ENCODE measurements around the gene BAHCC1. TPM values are rescaled to one million over a fixed set of nuclear protein-coding genes. Genes with fewer than 3 reads are reported as not detected.
A peak's percentile ranks its signal among the peaks of the same experiment; 100 is the strongest.

Gene BAHCC1
- total RNA-seq, 2 donors from 2014 or later: 0.22 to 0.29 TPM

DNA sequence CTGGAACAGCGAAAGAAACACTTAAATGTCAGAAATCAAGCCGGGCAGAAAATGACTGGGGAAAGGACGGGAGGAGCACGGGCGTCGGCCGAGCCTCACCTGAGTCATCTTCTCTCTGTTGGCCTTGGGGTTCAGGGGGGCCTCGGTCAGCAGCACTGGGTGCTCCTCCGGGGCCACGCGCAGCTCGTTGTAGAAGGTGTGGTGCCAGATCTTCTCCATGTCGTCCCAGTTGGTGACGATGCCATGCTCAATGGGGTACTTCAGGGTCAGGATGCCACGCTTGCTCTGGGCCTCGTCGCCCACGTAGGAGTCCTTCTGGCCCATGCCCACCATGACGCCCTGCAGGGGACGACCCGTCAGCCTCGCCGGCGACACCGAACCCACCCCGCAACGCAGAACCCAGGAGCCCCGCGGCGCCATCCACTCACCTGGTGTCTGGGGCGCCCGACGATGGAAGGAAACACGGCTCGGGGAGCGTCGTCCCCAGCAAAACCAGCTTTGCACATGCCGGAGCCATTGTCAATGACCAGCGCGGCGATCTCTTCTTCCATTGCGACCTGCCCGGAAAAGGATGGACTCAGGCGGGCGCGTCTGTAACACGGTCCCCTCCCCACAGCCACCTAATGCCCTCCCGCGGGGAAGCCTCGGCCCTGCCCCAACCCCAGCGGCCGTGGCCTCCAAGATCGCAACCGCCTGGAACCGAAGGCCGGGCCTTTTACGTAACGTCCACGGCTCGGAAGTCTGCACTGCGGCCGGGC, 116.7 kb downstream of the BAHCC1 start:
- peak; percentile 5 for ATAC-seq
- H3K4me3 Mint-ChIP-seq: peak overlapping the region; percentile 99

GRCh38 chr17:81512562-81513371, 117.5 kb downstream of the BAHCC1 start, which contains the start of gene ACTG1:
TSS of gene ACTG1 (minus strand) at chr17:81512799. CDS start at chr17:81512354, 445 bp downstream.
- DNase-seq (peak; percentile 87 to 89 (median 88)), ATAC-seq (peak; percentile 79)
- peaks cover 46% of the 10 kb centered on the region for H3K4me1 Mint-ChIP-seq
- peak within 1 kb of the TSS; percentile 99 for H3K27ac Mint-ChIP-seq
- H3K27me3 Mint-ChIP-seq: peaks cover 5% of the 10 kb centered on the region
- H3K36me3 Mint-ChIP-seq (ENCODE audit: low read depth): peaks cover 16% of the 10 kb centered on the region
- H3K4me3 Mint-ChIP-seq: peak within 1 kb of the TSS; percentile 99
- H3K9me3 ChIP-seq (ENCODE audit: control insufficient read depth, low read length, poor library complexity, severe bottlenecking): no peaks in the 10 kb centered on the region

More for the DNA sequence above, 116.7 kb downstream of the BAHCC1 start:
- no peaks in the 10 kb centered on the region for H3K9me3 ChIP-seq (ENCODE audit: control insufficient read depth, low read length, poor library complexity, severe bottlenecking)
- peaks cover 5% of the 10 kb centered on the region for H3K27me3 Mint-ChIP-seq
- DNase-seq: no peak
- H3K36me3 Mint-ChIP-seq (ENCODE audit: low read depth): peaks cover 16% of the 10 kb centered on the region
- peak overlapping the region; percentile 99 for H3K27ac Mint-ChIP-seq
- peaks cover 49% of the 10 kb centered on the region for H3K4me1 Mint-ChIP-seq

DNA sequence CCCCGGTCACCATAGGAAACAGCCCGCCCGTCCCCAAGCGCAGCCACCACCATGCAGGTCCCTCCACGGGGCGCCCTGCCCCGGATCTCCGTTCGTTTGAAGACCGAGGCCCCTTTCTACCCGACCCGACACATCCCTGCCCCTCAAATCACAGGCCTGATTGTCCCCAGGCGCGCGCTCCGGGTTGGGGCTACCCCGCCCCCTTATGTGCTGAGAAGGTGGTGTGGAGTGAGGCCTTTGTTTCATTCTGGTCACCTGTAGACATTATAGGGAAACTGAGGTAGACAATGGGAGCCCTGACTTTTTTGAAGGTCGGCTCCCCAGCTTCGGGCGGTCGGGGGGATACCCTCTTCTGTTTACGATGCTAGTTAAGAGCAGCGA, 118.1 kb downstream of the BAHCC1 start:
- Mint-ChIP-seq H3K4me3 (peak overlapping the region; percentile 90), H3K27ac (peak overlapping the region; percentile 76), H3K27me3 (peaks cover 5% of the 10 kb centered on the region), H3K4me1 (peaks cover 46% of the 10 kb centered on the region), H3K36me3 (ENCODE audit: low read depth) (peaks cover 16% of the 10 kb centered on the region)
- no peaks in the 10 kb centered on the region for H3K9me3 ChIP-seq (ENCODE audit: control insufficient read depth, low read length, poor library complexity, severe bottlenecking)
- peak; percentile 38 to 49 (median 48) for DNase-seq
- peak; percentile 29 for ATAC-seq

DNA sequence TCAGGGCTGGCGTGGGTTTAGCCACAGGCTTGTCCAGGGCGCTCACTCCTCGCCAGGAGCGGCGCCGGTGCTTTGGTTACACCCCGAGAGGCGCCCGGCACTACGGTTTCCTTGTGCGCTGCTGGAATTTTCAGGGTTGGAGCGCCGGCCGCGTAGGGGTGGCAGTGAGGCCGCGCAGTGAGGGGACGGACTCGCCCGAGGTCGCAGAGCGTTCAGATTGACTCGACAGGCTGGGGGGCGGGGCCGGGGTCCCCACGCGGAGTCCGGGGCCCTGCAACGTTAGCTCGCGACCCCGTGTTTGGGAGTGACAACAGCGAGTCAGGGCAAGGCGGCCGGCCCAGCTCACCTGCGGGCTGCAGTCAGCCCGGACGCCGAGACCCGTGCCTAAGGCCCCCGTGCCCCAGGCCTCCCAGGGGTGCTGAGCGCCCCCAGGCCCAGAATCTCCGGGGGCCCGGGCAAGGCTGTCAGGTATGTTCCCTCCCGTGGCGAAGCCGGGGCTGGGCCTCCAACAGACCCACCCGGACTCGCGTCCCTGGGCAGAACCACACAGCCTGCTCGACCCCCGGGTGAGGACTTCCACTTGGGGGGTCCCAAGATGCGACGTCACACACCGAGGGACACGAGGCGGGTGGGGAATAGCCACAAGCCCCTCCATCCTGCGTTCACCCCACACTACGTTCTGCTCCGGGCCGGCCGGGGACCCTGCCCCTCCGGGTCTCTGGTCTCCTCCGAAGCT, 118.7 kb downstream of the BAHCC1 start:
- H3K4me1 Mint-ChIP-seq: peaks cover 43% of the 10 kb centered on the region
- no peaks in the 10 kb centered on the region for H3K9me3 ChIP-seq (ENCODE audit: control insufficient read depth, low read length, poor library complexity, severe bottlenecking)
- DNase-seq (no peak), ATAC-seq (no peak)
- peak overlapping the region; percentile 90 for H3K4me3 Mint-ChIP-seq
- peaks cover 5% of the 10 kb centered on the region for H3K27me3 Mint-ChIP-seq
- H3K27ac Mint-ChIP-seq: peak overlapping the region; percentile 76
- peaks cover 16% of the 10 kb centered on the region for H3K36me3 Mint-ChIP-seq (ENCODE audit: low read depth)

DNA sequence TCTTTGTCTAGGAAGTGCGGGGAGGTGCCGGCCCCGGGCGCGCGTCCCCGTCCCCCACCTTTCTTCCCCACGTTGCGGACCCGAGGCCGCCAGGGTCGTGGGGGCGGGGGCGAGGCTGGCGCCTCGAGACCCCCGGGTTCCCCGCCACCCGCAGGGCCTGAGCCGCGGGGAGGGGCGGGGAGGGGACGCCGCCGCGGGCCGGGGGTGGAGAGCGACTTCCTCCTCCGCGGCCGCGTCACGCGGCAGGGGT, 119.2 kb downstream of the BAHCC1 start:
- DNase-seq (no peak), ATAC-seq (no peak)
- no peak overlapping the region for H3K27ac Mint-ChIP-seq
- H3K36me3 Mint-ChIP-seq (ENCODE audit: low read depth): peaks cover 16% of the 10 kb centered on the region
- no peaks in the 10 kb centered on the region for H3K9me3 ChIP-seq (ENCODE audit: control insufficient read depth, low read length, poor library complexity, severe bottlenecking)
- peaks cover 38% of the 10 kb centered on the region for H3K4me1 Mint-ChIP-seq
- peaks cover 5% of the 10 kb centered on the region for H3K27me3 Mint-ChIP-seq
- H3K4me3 Mint-ChIP-seq: peak overlapping the region; percentile 90

DNA sequence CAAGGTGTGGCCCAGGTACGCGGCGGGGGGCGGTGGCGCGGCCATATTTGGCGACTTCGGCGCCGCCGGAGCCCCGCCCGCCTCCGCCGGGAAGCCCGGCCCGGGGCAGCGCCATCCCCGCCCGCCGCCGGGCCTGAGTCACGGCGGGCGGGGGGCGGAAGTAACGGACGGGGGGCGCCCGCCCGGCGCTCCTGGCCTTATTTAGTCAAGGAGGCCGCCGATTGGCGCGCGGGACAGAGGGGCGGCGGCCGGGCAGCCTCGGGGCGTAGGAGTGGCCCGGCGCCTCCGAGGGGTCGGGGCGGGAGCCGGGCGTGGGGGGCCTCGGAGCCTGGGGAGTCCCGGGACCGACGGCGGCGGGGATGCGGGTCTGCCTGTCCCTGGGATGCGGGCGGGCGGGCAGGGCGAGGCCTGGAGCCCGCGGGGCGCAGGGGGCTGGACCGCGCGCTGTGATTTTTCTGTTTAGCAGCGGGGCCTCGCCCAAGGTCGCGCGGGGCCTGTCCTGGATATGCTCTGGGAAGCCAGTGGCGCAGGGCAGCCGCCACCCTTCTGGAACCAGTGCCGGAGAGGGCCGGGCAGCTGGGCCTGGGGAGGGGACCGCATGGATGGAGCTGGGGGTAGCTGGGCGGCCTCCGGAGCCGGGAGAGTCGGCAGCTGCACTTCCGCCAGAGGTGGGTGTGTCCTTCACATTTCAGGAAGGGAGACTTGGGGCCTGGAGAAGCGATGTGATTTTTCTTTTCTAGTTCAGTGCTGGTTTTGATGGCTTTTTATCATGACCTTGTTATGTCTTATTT, 119.7 kb downstream of the BAHCC1 start:
- H3K27me3 Mint-ChIP-seq: peaks cover 5% of the 10 kb centered on the region
- H3K36me3 Mint-ChIP-seq (ENCODE audit: low read depth): peaks cover 16% of the 10 kb centered on the region
- no peaks in the 10 kb centered on the region for H3K9me3 ChIP-seq (ENCODE audit: control insufficient read depth, low read length, poor library complexity, severe bottlenecking)
- DNase-seq (peak in 2 of 3 donors; percentile 70), ATAC-seq (peak; percentile 31)
- peaks cover 33% of the 10 kb centered on the region for H3K4me1 Mint-ChIP-seq
- peak overlapping the region; percentile 90 for H3K4me3 Mint-ChIP-seq
- H3K27ac Mint-ChIP-seq: peak overlapping the region; percentile 24

DNA sequence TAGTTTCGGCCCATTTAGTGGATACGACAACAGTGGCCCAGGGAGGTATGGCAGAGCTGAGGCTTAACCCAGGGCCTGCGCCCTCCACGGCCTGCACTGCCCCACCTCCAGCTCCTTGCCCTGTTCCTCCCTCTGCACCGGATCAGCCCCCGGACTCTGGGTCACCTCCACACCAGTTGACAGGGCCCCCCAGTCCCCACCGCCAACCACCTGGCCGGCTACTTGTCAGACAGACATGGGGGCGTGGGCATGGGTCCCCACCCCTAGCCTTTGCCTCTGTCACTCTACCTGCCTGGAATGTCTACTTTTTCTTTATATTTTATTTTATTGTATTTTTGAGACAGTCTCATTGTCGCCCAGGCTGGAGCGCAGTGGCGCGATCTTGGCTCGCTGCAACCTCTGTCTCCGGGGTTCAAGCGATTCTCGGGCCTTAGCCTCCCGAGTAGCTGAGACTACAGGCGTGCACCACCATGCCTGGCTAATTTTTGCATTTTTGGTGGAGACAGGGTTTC, 120.3 kb downstream of the BAHCC1 start:
- Mint-ChIP-seq H3K4me3 (peak overlapping the region; percentile 90), H3K27me3 (peaks cover 5% of the 10 kb centered on the region), H3K36me3 (ENCODE audit: low read depth) (peaks cover 11% of the 10 kb centered on the region), H3K4me1 (peaks cover 29% of the 10 kb centered on the region), H3K27ac (peak overlapping the region; percentile 24)
- no peak for ATAC-seq
- no peaks in the 10 kb centered on the region for H3K9me3 ChIP-seq (ENCODE audit: control insufficient read depth, low read length, poor library complexity, severe bottlenecking)
- DNase-seq: no peak

Other genes with a start within 250 kb of the BAHCC1 start
- gene PVALEF, start 229.9 kb upstream of the BAHCC1 start, total RNA-seq: not detected
- gene AATK, start 229.2 kb upstream of the BAHCC1 start, total RNA-seq: 1 to 10 TPM; 1.9 to 2.2 TPM
- 10 to 100 TPM in 1 of 2 donors, 1 to 10 TPM in 1; 8.2 to 10.5 TPM for gene CEP131, start 172.5 kb upstream of the BAHCC1 start, total RNA-seq
- 10 to 100 TPM; 84.1 to 90.9 TPM for gene TEPSIN, start 156.4 kb upstream of the BAHCC1 start, total RNA-seq
- gene NDUFAF8, start 156.1 kb upstream of the BAHCC1 start, total RNA-seq: 10 to 100 TPM; 30.6 to 37.0 TPM
- 10 to 100 TPM; 59.4 to 98.4 TPM for gene SLC38A10, start 100.2 kb upstream of the BAHCC1 start, total RNA-seq
- gene ACTG1, start 117.3 kb downstream of the BAHCC1 start, total RNA-seq: 1,000 to 10,000 TPM; 1,202 to 1,502 TPM
- under 1 TPM; 0.65 to 0.72 TPM for gene FSCN2, start 132.9 kb downstream of the BAHCC1 start, total RNA-seq
- 10 to 100 TPM; 25.2 to 30.6 TPM for gene FAAP100, start 156.9 kb downstream of the BAHCC1 start, total RNA-seq
- 10 to 100 TPM; 76.0 to 84.1 TPM for gene NPLOC4, start 241.7 kb downstream of the BAHCC1 start, total RNA-seq
- gene TSPAN10, start 241.7 kb downstream of the BAHCC1 start, total RNA-seq: under 1 TPM in 1 of 2 donors, not detected in 1; 0.15 TPM

Data from T-helper 17 cell (primary cell).